ENCODE data around the gene AGFG2. TPM values are rescaled to one million over a fixed set of nuclear protein-coding genes. Genes with fewer than 3 reads are reported as not detected.

AGFG2 gene
- total RNA-seq, 2 donors from 2014 or later, result 21.0 to 24.3 TPM

Other genes starting within 250 kb of the AGFG2 start
- gene SPDYE3, start 231.5 kb upstream of the AGFG2 start, total RNA-seq, result not detected
- 10 to 100 TPM; 11.6 to 12.5 TPM for gene PILRB, start 181.1 kb upstream of the AGFG2 start, total RNA-seq
- gene PILRA, start 165.7 kb upstream of the AGFG2 start, total RNA-seq, result 1 to 10 TPM; 3.7 to 6.5 TPM
- gene ZCWPW1, start 110.5 kb upstream of the AGFG2 start, total RNA-seq, result 1 to 10 TPM; 3.6 to 4.9 TPM
- gene MEPCE, start 109.4 kb upstream of the AGFG2 start, total RNA-seq, result 10 to 100 TPM; 20.9 to 23.9 TPM
- gene PPP1R35, start 102.7 kb upstream of the AGFG2 start, total RNA-seq, result 10 to 100 TPM; 15.5 to 19.8 TPM
- under 1 TPM; 0.38 to 0.73 TPM for gene SPACDR, start 74.9 kb upstream of the AGFG2 start, total RNA-seq
- gene TSC22D4, start 60.0 kb upstream of the AGFG2 start, total RNA-seq, result 10 to 100 TPM; 31.3 to 36.2 TPM
- under 1 TPM; 0.59 to 0.97 TPM for gene NYAP1, start 55.3 kb upstream of the AGFG2 start, total RNA-seq
- gene SAP25, start 34.7 kb downstream of the AGFG2 start, total RNA-seq, result 1 to 10 TPM in 1 of 2 donors, under 1 TPM in 1; 0.58 to 1.5 TPM
- 10 to 100 TPM; 28.2 to 32.6 TPM for gene LRCH4, start 46.9 kb downstream of the AGFG2 start, total RNA-seq
- gene FBXO24, start 47.1 kb downstream of the AGFG2 start, total RNA-seq, result under 1 TPM; 0.31 to 0.62 TPM
- 10 to 100 TPM; 51.8 to 96.5 TPM for gene PCOLCE, start 63.2 kb downstream of the AGFG2 start, total RNA-seq
- gene MOSPD3, start 73.3 kb downstream of the AGFG2 start, total RNA-seq, result 10 to 100 TPM; 11.0 to 13.3 TPM
- gene TFR2, start 102.3 kb downstream of the AGFG2 start, total RNA-seq, result under 1 TPM; 0.29 to 0.79 TPM
- gene ACTL6B, start 117.2 kb downstream of the AGFG2 start, total RNA-seq, result not detected
- gene GNB2, start 134.5 kb downstream of the AGFG2 start, total RNA-seq, result 100 to 1,000 TPM; 125 to 153 TPM
- 10 to 100 TPM; 25.8 to 31.0 TPM for gene GIGYF1, start 155.0 kb downstream of the AGFG2 start, total RNA-seq
- gene POP7, start 166.9 kb downstream of the AGFG2 start, total RNA-seq, result 10 to 100 TPM; 23.2 to 29.0 TPM
- not detected for gene EPO, start 181.3 kb downstream of the AGFG2 start, total RNA-seq
- not detected for gene ZAN, start 194.4 kb downstream of the AGFG2 start, total RNA-seq

All from left cardiac atrium (tissue), 2 donors.